Measurements from ENCODE around the gene KMT2E. TPM values are rescaled to one million over a fixed set of nuclear protein-coding genes. Genes with fewer than 3 reads are reported as not detected.

Gene KMT2E
- total RNA-seq, 1 experiment from 2014 or later: 68.3 TPM

- Histone ChIP-seq H3K4me3 (no peak overlapping the region), H3K36me3 (0 out of 2 replicates have a peak, but pooled peaks cover 3% of the 10 kb centered on the region), H3K27ac (no peak overlapping the region), H3K27me3 (no peaks in the 10 kb centered on the region), H3K9me3 (replicated peaks) (no peaks in the 10 kb centered on the region), H3K4me1 (no peaks in the 10 kb centered on the region)
- no peak for DNase-seq
These were observed 139.5 kb downstream of the KMT2E start for GRCh38 chr7:105153531-105153930.

GRCh38 chr7:105154084-105154483 is 140.1 kb downstream of the KMT2E start:
- DNase-seq: no peak
- Histone ChIP-seq H3K4me1 (no peaks in the 10 kb centered on the region), H3K4me3 (no peak overlapping the region), H3K9me3 (replicated peaks) (no peaks in the 10 kb centered on the region), H3K27ac (no peak overlapping the region), H3K36me3 (0 out of 2 replicates have a peak, but pooled peaks cover 3% of the 10 kb centered on the region), H3K27me3 (no peaks in the 10 kb centered on the region)

GRCh38 chr7:105156731-105157130 is 142.7 kb downstream of the KMT2E start:
- Histone ChIP-seq H3K27me3 (no peaks in the 10 kb centered on the region), H3K36me3 (peaks cover 3% of the 10 kb centered on the region; the same call in 1 of the 2 replicates), H3K4me1 (no peaks in the 10 kb centered on the region), H3K9me3 (replicated peaks) (no peaks in the 10 kb centered on the region), H3K27ac (no peak overlapping the region), H3K4me3 (no peak overlapping the region)
- DNase-seq: no peak

GRCh38 chr7:105157278-105157677 is 143.3 kb downstream of the KMT2E start:
- Histone ChIP-seq H3K9me3 (replicated peaks) (no peaks in the 10 kb centered on the region), H3K27me3 (no peaks in the 10 kb centered on the region), H3K4me1 (no peaks in the 10 kb centered on the region), H3K36me3 (peaks cover 3% of the 10 kb centered on the region), H3K27ac (no peak overlapping the region), H3K4me3 (no peak overlapping the region)
- DNase-seq: no peak

- no peaks in the 10 kb centered on the region for H3K27me3 ChIP-seq
- DNase-seq: no peak
- H3K4me3 ChIP-seq: no peak overlapping the region
- no peaks in the 10 kb centered on the region for H3K4me1 ChIP-seq
- no peak overlapping the region for H3K27ac ChIP-seq
- H3K9me3 ChIP-seq (replicated peaks): no peaks in the 10 kb centered on the region
- H3K36me3 ChIP-seq: peaks cover 22% of the 10 kb centered on the region
These were observed 147.4 kb downstream of the KMT2E start for GRCh38 chr7:105161366-105161765.
